Endothelial cell of hepatic sinusoid (primary cell): ENCODE measurements around the gene SERPINE2.

Source experiments
- in situ Hi-C: cut with HindIII; loops from 2 replicates; pipeline ENCODE4 v1.10.0; 2017; ENCODE audit warnings: low sequenced_read_pairs

The SERPINE2 gene

DNA sequence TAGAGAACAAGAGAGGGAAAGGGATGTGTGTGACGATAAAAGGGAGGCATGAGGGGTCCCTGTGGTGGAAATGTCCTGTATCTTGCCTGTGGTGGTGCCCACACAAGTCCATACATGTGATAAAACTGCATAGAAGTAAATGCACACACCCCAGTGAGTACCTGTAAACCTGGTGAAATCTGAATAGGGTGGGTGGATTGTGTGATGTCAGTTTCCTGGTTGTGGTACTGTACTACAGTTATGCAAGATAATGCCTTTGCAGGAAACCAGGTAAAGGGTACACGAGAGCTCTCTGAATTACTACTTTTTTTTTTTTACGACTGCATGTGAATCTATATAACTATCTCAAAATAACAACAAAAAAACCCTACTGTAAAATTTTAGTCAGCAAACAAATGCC is 22.1 kb downstream of the SERPINE2 start:
- in situ Hi-C loops, result no loop called here

DNA sequence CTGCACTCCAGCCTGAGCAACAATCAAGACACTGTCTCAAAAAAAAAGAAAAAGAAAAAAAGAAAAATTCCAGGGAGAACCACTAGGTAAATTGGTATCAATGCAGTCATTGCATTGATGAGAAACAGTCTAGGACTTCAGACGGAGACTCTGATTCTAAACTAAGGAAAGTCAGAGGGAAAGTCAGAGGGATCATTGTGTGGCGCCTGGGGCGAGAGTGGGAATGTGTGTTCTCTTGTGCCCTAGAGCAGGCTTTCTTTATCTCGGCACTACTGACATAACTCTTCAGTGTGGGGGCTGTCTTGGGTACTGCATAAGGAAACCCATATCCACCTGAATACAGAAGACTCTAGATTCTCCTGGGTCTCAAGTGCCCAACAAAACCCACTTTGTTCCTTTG is 24.8 kb downstream of the SERPINE2 start:
- in situ Hi-C loops, result no loop called here

DNA sequence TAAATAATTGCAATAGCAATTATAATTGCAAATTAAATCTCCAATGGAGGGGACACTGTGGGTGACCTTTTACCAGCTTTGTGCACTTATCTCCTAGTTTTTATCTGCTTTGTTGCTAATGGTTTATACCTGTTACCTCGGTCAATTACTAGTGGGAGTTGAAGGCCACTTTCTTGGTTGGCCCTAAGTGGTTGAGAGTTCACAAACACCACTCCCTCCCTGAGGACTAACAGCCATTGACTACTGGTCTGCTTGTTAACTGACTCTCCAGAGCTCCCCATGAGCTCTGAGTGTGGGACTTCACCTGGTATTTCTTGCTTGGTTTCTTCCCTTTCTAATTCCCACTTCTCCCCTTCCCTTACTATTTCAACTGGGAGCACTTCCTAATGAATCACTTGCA is 27.2 kb downstream of the SERPINE2 start:
- in situ Hi-C loops, result no loop called here

DNA sequence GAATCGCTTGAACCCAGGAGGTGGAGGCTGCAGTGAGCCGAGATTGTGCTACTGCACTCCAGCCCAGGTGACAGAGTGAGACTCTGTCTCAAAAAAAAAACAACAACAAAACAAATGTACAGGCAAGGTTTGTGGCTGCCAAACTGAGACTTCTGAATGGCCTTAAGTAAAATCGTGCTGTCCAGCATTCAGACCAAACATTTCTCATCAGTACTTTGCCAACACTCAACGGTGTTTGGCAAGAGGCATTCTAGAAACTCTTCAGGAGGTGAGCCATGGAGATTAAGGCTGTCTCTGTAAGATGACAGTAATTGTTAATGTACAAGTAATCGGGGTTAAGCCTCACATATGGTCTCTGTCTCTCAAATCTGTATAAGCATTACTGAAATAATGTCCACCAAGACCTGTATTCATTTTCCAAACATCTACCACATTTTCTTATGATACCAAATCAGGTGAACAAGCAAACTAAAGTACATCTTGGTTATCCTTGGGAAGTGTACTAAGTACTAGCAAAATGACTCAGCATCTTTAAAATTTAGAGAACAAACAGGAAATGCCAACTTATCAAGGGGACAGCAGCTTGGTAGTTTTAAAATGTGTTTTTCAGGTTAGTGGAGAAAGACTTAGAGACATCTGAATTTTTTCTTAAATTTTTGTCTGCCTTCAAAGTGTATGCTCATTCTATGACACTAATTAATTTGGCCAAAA is 29.3 kb downstream of the SERPINE2 start:
- in situ Hi-C loops, result no loop called here

DNA sequence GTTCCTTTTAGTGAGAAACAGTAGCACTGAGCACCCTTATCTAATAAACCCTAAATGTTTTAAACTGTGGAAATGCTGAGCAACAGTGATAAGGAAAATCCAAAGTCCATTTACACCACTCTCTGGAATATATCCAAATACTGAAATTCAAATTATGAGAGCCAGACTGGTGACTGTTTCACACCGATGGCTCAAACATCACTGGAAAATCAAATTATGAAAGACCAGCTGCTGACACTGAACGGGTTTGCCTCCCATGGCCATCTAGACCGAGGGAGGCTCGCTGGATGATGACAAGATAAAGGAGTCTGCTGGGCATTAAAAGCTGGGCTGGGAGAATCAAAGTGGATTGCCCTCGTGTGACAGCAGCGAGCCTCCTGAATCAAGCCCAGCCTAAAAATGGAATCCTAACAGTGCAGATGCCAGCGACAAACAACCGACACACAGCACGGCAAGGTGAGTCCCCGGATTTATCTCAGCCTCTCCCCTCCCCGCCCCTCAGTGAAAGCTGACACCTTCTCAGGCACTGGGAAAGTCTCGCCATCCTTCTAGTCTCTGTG is 30.3 kb downstream of the SERPINE2 start:
- in situ Hi-C loops, result no loop called here

DNA sequence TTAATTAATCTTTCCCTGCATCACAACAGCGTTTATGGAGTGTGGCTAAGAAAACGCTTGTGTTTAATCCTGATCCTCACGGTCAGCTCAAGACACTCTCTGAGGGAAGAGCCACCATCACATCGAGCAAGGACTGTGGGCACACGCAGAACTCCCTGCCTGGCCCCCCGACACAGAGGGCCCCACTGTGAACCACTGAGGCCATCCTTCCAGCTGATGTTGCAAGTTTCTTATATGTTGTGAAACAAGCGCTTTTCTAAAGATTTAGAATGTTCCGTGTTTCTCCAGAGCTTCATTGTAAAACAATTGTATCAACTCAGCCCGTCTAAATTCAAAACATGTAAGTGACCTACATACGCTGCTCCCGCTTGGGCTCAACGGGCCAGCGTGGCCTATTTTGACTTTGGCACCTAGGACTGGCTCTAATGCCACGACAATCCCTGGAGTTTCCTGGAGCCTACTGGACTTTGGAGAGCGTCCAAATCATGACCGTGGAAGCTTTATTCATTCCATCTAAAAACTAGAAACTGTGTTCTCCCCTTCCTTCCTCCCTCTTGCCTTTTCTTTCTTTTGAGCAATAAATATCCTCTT is 34.9 kb downstream of the SERPINE2 start:
- in situ Hi-C loops, result loop anchor here (5.0 kb wide), 1 partner anchor 273 kb away; no protein-coding TSS in a partner anchor

DNA sequence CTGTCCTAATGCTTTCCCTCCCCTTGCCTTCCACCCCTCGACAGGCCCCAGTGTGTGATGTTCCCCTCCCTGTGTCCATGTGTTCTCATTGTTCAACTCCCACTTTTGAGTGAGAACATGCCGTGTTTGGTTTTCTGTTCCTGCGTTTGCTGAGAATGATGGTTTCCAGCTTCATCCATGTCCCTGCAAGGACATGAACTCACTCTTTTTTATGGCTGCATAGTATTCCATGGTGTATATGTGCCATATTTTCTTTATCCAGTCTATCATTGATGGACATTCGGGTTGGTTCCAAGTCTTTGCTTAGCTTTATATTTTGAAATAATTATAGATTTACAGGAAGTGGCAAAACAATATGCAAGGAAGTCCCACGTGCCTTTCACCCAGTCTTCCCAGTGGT is 38.4 kb downstream of the SERPINE2 start:
- in situ Hi-C loops, result loop anchor here (5.0 kb wide), 1 partner anchor 277 kb away; no protein-coding TSS in a partner anchor

DNA sequence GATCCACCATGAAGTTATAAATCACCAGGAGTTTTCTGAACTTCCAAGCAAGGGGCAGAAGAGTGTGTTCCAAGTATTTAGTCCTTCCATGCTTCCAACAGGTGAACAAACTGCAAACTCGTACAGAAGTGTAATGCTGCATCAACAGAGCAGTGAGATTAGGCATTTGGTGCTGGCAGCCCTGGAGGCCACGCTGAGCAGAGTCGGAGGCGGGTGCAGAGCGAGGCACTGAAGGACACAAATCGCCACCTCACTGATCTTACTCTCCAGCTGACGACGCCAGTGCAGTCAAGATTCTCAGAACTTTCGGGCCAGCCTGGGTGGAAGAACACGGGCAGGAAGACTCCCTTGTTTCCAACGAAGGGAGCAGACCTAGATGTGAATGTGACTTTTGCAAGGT is 39.2 kb downstream of the SERPINE2 start:
- in situ Hi-C loops, result loop anchor here (5.0 kb wide), 1 partner anchor 277 kb away; no protein-coding TSS in a partner anchor

DNA sequence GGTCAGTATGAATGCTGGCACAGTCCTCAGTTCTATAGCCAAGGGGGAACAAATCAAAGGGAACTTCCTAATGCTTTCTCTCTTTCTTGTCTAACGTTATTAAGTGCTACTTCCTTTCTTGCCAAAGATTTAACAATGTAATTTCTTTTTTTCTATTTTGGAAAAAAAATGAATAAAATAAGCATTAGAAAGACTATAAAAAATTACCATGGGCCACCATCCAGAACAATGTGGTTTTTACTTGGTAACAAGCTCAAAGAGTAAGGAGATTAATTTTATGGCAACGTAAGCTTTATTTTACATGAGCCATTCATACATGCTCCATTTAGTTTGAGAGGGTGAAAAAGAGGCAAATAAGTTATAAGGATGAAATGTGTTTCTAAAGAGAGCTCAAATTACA is 40.1 kb downstream of the SERPINE2 start:
- in situ Hi-C loops, result no loop called here

DNA sequence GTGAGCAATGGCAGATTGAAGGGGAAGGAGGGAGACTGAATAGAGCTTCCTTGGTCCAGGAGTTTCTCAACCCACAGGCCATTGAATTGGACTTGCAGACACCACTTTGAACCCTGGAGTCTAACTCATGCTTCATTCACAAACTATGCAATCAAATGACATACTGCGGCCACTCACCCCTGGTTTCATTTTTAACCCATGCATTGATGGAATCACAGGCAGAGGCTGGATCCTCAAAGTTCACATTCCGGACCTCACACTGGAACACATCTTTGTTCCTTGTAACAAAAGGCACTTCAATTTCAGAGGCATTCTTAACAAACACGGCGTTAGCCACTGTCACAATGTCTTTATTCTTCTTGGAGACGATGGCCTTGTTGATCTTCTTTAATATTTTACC is 41.1 kb downstream of the SERPINE2 start:
- in situ Hi-C loops, result no loop called here

DNA sequence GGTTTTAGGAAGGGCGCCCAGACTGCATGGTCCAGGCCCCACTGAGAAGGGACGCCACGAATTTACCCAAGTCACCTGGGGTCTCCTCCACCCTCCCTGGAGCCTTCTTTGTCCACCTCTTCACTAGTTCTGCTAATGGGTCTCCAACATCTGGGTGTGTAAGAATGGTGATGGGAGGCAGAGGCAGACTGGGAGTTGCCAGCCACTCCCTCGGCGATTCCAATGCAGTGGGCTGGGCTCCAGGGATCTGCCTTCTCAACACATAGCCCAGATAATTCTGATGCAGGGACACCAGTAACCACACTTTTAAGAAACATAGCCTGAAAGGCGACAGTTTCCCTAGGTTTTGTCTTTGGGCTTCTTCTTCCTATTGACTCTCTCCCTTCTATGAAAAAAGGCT is 42.7 kb downstream of the SERPINE2 start:
- in situ Hi-C loops, result no loop called here

DNA sequence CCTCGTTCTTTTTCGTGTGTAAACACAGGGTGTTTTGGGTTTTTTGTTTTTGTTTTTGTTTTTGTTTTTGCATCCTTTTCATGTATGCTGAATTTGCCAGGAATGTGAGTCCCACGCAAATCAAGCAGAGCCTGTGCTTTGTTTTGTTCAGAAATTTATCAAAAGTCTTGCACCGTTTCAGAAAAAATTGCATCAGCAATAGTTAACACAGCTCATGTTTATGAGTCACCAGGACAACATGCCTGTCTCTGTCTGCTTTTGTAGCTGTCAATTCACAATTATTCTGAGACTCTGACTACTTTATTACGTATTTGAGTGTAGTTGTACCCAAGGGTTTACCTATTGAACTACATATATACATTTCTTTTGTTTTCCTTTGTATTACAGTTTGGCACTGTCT is 43.5 kb downstream of the SERPINE2 start:
- in situ Hi-C loops, result no loop called here

DNA sequence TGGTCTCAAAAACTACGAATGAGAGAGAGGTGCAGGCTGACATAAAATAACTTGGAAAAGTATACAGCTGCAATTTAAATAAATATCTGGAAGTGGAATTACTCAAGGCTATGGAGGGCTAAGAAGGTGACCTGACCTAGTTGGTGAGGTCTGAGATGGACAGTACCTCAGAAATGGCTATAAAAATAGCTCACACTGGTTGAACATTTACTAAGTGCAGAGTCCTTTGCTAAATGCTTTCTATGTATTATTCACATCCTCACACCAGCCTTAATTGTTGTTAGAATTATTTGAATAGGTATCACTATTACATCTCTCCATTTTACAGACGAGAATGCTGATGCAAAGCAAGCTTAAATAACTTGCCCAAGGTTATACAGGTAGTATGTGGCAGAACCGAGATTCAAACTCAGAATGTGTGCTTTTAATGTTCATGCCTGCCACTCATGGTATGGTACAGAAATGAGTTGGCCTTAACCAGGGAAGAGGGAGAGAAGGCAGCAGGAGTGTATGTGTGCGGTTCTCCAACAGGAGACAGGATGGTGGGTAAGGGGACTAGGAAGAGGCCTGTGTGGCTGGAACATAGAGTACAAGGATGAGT is 44.4 kb downstream of the SERPINE2 start:
- in situ Hi-C loops, result no loop called here

DNA sequence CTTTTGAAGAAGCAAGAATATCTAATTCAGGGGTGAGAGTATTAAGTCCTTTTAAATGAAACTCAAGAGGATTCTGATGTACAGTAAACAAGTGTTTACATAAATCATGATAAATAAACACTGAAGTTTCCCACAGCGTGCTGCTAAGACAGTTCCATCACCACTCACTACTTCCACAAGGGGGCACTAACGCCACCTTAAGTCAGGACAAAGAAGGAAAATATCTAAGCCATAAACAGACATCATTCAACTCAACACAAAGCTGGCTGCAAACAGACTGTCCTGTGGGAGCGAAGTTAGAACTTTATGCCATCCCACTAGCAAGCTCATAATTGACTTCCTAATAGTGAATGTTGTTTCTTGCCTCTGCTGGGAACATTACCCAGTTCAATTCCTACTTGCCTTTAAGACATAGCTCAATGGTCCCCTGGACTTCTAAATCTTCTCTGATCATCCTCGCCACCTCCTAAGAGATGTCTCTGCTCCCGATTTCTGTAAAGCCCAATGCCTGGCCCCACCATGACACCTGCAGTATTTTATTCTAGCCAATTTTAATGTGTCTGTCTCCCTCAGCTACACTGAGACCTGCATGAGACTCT is 45.4 kb downstream of the SERPINE2 start:
- in situ Hi-C loops, result no loop called here

DNA sequence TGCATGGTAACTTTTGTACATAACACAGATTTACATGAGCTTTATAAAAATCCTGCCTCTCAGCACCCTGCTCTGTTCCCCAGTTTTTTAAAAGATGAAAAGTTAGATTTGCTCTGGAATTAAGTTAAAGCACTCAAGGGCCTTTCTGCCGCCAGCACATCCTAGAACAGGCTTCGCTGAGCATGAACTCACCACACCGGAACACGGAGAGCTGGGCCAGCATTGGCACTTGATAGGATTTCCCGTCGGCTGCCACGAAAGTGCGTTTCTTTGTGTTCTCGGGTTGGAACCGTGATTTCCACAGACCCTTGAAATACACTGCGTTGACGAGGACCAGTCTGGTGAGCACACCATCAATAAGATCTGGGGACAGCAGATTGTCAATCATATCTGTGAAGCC is 47.5 kb downstream of the SERPINE2 start:
- in situ Hi-C loops, result no loop called here

DNA sequence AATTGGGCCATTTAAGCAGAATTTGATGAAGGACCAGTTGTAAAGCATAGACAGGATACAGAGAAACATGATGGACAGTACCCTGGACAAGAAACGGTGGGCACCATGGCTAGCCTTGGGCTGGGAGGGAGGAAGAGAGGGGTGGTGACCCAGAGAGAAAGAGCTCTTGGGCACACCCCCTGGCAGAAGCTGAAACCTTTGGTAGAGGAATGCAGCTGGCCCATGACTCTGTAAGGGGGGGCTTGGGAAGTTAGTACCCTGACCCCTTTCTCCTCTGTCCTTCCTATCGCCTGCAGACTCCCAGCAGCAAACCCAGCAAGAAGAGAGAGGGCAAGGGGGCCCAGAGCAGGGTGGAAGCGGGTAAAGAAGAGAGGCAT is 49.2 kb downstream of the SERPINE2 start:
- in situ Hi-C loops, result no loop called here

DNA sequence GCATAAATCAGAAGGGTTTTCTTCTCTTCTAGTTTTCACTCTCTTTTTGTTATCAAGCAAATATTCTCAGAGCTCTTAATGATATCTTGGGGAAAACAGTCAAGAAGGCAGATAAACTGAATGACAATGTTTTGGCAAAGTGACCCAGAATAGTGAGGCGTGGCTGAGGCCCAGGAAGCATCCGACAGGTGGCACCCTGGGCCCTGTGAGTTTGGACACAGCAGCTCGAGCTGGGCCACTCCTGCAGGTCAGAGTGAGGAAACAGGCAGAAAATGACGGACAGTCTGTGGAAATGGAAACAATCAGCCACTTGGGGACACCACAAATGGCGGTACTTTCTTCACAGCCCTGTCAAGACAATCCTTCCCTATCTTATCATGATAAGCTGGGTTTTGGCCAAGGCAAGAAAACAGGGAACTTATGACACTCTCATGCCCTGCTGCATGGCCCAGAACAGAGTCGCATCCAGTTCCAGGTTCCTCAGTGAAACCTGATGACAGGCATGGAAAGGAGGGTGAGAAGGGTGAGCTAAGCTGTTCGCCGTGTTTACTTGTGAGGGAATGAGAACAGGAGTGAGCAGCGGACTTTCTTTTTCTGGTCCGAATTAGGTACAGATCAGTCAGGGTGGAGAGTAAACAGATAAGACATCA is 49.8 kb downstream of the SERPINE2 start:
- in situ Hi-C loops, result no loop called here

DNA sequence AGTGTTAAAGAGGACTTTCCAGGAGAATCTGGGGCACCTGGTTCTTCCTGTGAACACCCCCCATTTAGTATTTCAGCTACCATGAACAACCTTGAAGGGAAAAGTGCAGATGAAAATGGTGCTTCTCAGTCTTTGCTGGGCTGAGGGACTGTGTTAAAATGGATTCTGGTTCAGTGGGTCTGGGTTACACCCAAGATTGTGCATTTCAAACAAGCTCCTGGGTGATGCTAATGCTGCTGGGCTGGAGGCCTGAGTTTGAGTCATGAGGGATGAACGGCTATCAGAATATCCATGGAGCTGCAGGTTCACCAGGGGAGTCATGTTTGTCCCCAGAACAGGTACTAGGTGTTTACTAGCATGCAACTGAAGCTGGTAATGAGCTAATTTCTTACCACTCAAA is 57.8 kb downstream of the SERPINE2 start:
- in situ Hi-C loops, result no loop called here

DNA sequence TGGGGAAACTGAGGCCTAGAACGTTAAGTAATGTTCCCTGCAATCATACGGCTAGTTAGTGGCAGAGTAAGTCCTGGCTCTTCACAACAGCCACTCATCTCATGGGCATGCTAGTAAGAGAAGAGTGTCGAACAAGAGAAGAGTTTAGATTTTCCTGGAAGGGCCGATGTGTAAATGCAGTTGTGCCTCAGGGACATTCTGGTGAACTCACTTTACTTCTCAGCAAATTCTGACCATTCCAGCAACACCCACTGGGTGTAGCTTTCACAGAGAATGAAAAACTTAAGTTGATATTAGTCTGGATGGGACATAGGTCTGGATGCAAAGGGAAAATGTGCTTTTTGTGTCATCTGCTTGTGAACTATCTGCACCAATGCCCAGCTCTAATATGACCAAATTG is 58.3 kb downstream of the SERPINE2 start:
- in situ Hi-C loops, result no loop called here

DNA sequence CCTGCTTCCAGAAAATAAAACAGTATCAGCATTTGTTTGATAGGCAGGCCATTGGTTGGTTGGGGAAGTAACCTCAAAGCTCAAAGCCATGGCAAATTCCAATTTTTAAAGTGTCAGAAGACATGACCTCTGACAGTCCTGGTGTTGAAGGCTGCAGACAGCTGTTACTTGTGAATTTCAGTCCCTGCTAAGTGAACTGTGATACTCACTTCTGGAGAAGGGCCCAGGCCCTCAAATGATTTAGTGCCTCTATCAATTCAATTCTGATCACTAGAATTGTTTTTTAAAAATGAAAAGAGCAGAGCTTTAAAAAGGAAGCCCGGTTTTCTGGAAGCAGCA is 58.7 kb downstream of the SERPINE2 start:
- in situ Hi-C loops, result no loop called here

DNA sequence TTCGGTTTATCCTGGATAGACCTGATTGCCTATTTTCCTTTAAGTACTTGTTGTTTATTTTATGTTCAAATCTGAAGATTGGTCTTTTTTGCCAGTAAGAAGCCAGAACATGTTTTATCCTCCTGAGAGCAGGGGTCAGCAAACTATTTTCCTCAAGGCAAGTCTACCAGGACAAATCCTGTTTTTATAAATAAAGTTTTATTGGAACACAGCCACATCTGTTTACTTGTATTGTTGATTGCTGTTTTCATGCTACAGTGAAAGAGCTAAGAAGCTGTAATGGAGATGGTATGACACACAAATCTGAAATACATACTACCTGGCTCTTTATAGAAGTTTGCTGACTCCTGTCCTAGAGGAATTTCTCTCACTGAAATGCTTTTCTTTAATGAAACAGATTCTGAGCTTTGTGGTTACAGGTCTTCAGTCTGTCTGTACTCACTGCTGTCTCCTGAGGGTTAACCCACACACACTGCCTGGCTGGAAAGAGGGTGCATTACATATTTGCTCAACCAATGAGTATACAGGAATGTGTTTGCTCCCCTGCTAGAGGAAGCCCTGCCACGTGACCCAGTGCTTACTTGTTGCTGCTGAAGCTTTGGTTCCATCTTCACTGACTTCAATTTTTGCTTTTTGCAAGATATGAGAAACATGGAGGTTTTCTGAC is 59.2 kb downstream of the SERPINE2 start:
- in situ Hi-C loops, result no loop called here
